Psoas muscle (tissue), 8 donors: ENCODE measurements around the gene B4GALT1. TPM values are rescaled to one million over a fixed set of nuclear protein-coding genes. Genes with fewer than 3 reads are reported as not detected.

ENCODE experiments used
- ATAC-seq, 4 donors: fragments of 200-7000 bp; cut with Tn5 transposase; one replicate each; pipeline ENCODE4 v1.9.1; 2020; ENCODE audit warnings: moderate library complexity in 3 of 4, mild to moderate bottlenecking in 2 of 4
- DNase-seq, 2 donors: peaks; one replicate each; pipeline ENCODE4 v3.0.0-alpha.2; 2020
- H3K27ac ChIP-seq: fragments of 200-600 bp; one replicate; pipeline ENCODE4 v1.8.0; 2022
- H3K27me3 ChIP-seq, 3 donors: fragments of 200-600 bp in 1 of 3; one replicate each; pipeline versions ENCODE4 v1.6.1 to v1.8.0; 2013 to 2022; ENCODE audit warnings: low read length in 2 of 3, mild to moderate bottlenecking in 2 of 3, moderate library complexity in 1 of 3; ENCODE audit not compliant: insufficient read depth in 3 of 3
- H3K36me3 ChIP-seq, 2 donors: fragments of 200-600 bp in 1 of 2; one replicate each; pipeline versions ENCODE4 v1.6.1 to v1.8.0; 2013 to 2022; ENCODE audit warnings: low read depth in 1 of 2, mild to moderate bottlenecking in 1 of 2, moderate library complexity in 1 of 2; ENCODE audit not compliant: insufficient read depth in 1 of 2
- H3K4me1 ChIP-seq: fragments of 200-600 bp; one replicate; pipeline ENCODE4 v1.8.0; 2022
- H3K4me3 ChIP-seq: fragments of 200-600 bp; one replicate; pipeline ENCODE4 v1.8.0; 2022; ENCODE audit warnings: mild to moderate bottlenecking
- H3K9me3 ChIP-seq: fragments of 200-600 bp; one replicate; pipeline ENCODE4 v1.8.0; 2022
- CTCF ChIP-seq: fragments of 200-600 bp; IDR thresholded peaks from one replicate; pipeline ENCODE4 v1.8.0; 2022; ENCODE audit warnings: antibody characterized with exemption
- WGBS, 3 donors: extraction: QIAGEN DNeasy Blood & Tissue Kit; methylation state at CpG; one replicate each; pipeline versions ENCODE4 v1.1.6 to v1.1.7; 2013; 5-methylcytosine and 5-hydroxymethylcytosine counted together
- intact Hi-C, 2 donors: fragments of 100-400 bp; cut with DNase I; formaldehyde crosslinking; loops; one replicate each; pipeline versions ENCODE4 v1.11.0 to v1.14.2; 2022
- polyA plus RNA-seq, 3 donors: library from polyadenylated mRNA; stranded (reverse); fragments of 200-250 nt; gene quantifications; one replicate each; pipeline ENCODE4 v1.2.3, GENCODE V29; 2013
- total RNA-seq, 4 donors: library from RNA; stranded (reverse); fragmentation: NEBNext Ultra II Directional in 2 of 4; extraction: Animal tissue kit (Norgen Biotek cat#: 25700) in 2 of 4; gene quantifications; one replicate each; pipeline versions ENCODE4 v1.2.1 to v1.2.4, GENCODE V29; 2021 to 2023
- donor health status: healthy with polysubstance abuse.
- donor health status: DM: no; HTN: no; CAD: no; lungs with moderate emphysema.
- donor health status: Bipolar disorder and iron deficiency.
- donor health status: healthy.
- donor health status: DM: yes; HTN: yes; CAD: no.
- donor health status: DM: no; HTN: no; CAD: no.
- donor health status: DM: no; HTN: no; CAD: no.
- donor health status: DM: yes; HTN: yes; CAD: no.

Gene B4GALT1
- total and polyA plus RNA-seq, 7 donors: 13.0 to 28.1 (median 22.3) TPM

DNA sequence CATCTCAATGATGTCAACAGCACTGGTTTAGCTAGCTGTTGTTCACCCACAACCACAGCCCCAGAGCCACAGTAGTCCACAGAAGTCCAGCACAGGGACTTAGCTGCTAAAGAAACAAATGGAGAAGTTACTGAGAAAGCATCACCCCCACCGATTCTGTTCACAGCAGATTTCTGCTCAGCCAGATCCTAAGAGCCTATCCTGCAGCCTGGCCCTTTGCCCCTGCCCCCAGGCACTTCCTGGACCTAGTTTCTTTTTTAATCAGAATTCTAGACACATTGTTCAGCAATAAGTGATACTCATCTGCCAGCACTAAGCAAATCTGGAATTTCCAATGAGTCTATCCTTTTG lies 7.4 kb downstream of the B4GALT1 start:
- no peaks in the 10 kb centered on the region for H3K27me3 ChIP-seq
- intact Hi-C loops: loop anchor here (5.0 kb wide), 2 partner anchors 32 to 57 kb away; no protein-coding TSS in a partner anchor
- H3K4me3 ChIP-seq: peak overlapping the region; percentile 26
- DNase-seq: peak; percentile 55 to 72
- H3K27ac ChIP-seq: peak overlapping the region; percentile 95
- no peaks in the 10 kb centered on the region for H3K36me3 ChIP-seq
- WGBS, 3 donors: 26 to 38% (median 26%) methylated on average over 1 of the region's 1 CpG
- H3K4me1 ChIP-seq: peaks cover 98% of the 10 kb centered on the region
- TF ChIP-seq CTCF: no peak
- ATAC-seq: no peak
- no peaks in the 10 kb centered on the region for H3K9me3 ChIP-seq

- H3K4me3 ChIP-seq: peak overlapping the region; percentile 26
- H3K27me3 ChIP-seq: no peaks in the 10 kb centered on the region
- H3K36me3 ChIP-seq: no peaks in the 10 kb centered on the region
- intact Hi-C loops: no loop called here
- DNase-seq: peak; percentile 71 to 85
- peak in 3 of 4 donors; percentile 23 to 34 (median 26) for ATAC-seq
- 36 to 47% (median 38%) methylated on average over 9 of the region's 9 CpGs for WGBS, 3 donors
- H3K27ac ChIP-seq: peak overlapping the region; percentile 95
- TF ChIP-seq CTCF: no peak
- H3K9me3 ChIP-seq: no peaks in the 10 kb centered on the region
- H3K4me1 ChIP-seq: peaks cover 98% of the 10 kb centered on the region
Observed at GRCh38 chr9:33158843-33159776, 8.0 kb downstream of the B4GALT1 start.

- Histone ChIP-seq H3K27ac (peak overlapping the region; percentile 95), H3K4me1 (peaks cover 89% of the 10 kb centered on the region), H3K9me3 (no peaks in the 10 kb centered on the region), H3K27me3 (no peaks in the 10 kb centered on the region), H3K4me3 (no peak overlapping the region), H3K36me3 (no peaks in the 10 kb centered on the region)
- no peak for ATAC-seq
- DNase-seq: no peak
- WGBS, 3 donors: 29 to 58% (median 38%) methylated on average over 6 of the region's 6 CpGs
- intact Hi-C loops: no loop called here
- TF ChIP-seq CTCF: no peak
Observed at GRCh38 chr9:33157960-33158842, 8.9 kb downstream of the B4GALT1 start.

- DNase-seq: no peak
- Histone ChIP-seq H3K27me3 (no peaks in the 10 kb centered on the region), H3K27ac (peak overlapping the region; percentile 12), H3K9me3 (no peaks in the 10 kb centered on the region), H3K4me1 (peaks cover 81% of the 10 kb centered on the region), H3K4me3 (no peak overlapping the region), H3K36me3 (no peaks in the 10 kb centered on the region)
- 71 to 74% (median 73%) methylated on average over 4 of the region's 4 CpGs for WGBS, 3 donors
- ATAC-seq: no peak
- intact Hi-C loops: no loop called here
- no peak for TF ChIP-seq CTCF
Observed at GRCh38 chr9:33155393-33155792, 11.7 kb downstream of the B4GALT1 start.
